Astrocyte (in vitro differentiated cells and primary cell): ENCODE results near the gene ERCC3.

ENCODE experiments used
- EZH2 ChIP-seq: IDR thresholded peaks from 2 replicates; pipeline ENCODE4 v1.6.1; 2012; ENCODE audit warnings: mild to moderate bottlenecking, low read length, inconsistent platforms; ENCODE audit not compliant: insufficient read depth
- TF ChIP-seq, protein P1 (sequence below): IDR thresholded peaks from 2 replicates; pipeline ENCODE4 v1.5.1; 2011; ENCODE audit warnings: low read depth, mild to moderate bottlenecking, inconsistent platforms, low read length, moderate library complexity; ENCODE audit not compliant: insufficient read depth

DNA sequence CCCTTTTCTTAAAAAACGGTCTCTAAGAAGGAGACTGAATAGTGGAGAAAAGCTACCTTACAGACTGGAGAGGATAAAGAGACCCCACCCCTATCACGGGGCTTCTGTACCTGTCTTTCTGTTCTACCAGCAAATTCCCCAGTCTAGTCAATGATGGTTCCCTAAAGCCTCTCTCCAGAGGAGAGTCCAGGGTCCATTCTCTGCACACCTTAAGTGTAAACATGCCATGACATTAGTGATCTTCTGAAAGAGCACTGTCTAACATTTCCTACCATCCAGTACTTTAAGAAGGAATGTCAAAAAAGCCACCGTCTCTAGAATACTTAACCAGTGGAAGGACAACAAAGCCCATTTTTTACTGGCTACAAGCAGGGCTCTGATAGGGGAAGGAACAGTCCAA lies 17.0 kb upstream of the ERCC3 start:
- TF ChIP-seq, protein P1, sequence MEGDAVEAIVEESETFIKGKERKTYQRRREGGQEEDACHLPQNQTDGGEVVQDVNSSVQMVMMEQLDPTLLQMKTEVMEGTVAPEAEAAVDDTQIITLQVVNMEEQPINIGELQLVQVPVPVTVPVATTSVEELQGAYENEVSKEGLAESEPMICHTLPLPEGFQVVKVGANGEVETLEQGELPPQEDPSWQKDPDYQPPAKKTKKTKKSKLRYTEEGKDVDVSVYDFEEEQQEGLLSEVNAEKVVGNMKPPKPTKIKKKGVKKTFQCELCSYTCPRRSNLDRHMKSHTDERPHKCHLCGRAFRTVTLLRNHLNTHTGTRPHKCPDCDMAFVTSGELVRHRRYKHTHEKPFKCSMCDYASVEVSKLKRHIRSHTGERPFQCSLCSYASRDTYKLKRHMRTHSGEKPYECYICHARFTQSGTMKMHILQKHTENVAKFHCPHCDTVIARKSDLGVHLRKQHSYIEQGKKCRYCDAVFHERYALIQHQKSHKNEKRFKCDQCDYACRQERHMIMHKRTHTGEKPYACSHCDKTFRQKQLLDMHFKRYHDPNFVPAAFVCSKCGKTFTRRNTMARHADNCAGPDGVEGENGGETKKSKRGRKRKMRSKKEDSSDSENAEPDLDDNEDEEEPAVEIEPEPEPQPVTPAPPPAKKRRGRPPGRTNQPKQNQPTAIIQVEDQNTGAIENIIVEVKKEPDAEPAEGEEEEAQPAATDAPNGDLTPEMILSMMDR: no peak
- no peak for TF ChIP-seq EZH2
